GM18951 (cell line): ENCODE results near the gene PLA2G2D.

Experiments used
- POLR2A ChIP-seq: IDR thresholded peaks from 4 replicates; pipeline ENCODE4 v1.6.1; 2011; ENCODE audit warnings: mild to moderate bottlenecking; ENCODE audit not compliant: insufficient read length, insufficient read depth; ENCODE audit errors: extremely low read depth
- in situ Hi-C: fragments of 300-500 bp; cut with MboI; formaldehyde crosslinking; loops from one replicate; pipeline ENCODE4 v1.12.0; 2022; ENCODE audit warnings: low sequenced_read_pairs, mixed read lengths, inconsistent platforms; ENCODE audit not compliant: unreplicated experiment

Gene PLA2G2D

GRCh38 chr1:20123722-20124455, 4.6 kb upstream of the PLA2G2D start:
- in situ Hi-C loops = no loop called here
- TF ChIP-seq POLR2A = no peak

DNA sequence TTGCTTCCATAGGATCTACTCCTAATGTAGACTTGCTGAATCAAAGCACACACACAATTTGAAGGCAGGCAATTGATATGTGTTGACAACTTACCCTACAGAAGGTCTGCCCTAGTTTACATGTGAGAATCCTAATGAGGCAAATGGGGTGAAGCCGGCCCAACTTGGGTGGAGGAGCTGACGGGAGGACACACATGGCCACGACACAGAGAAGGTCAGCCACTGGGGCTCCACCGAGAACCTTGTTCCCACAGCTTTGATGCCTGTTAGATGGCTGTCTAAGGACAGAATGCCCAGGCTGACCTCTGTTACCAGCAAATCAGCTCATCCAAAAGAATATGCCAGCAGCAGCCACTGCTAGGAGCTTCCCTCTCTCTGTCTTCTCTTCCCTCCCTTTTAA, 1.5 kb upstream of the PLA2G2D start:
- TF ChIP-seq POLR2A = no peak
- in situ Hi-C loops = no loop called here

DNA sequence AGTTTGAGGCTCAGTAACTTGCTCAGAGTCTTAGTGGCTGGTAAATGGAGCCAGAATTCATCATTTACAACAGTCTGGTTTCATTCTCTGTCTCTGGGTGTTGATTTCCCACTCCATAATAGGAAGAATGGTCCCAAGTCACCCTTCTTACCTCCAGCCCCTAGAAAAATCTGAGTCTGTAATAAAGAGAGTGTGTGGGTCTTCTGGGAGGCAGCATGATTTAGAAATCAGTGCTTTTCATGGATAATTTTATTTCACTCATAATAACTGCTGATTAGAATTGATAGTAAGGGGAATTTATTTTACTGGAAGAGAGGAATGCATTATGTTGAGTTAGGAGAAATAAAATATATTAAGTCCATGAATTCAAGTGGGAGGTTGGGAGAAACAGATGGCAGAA, 2.1 kb downstream of the PLA2G2D start:
- TF ChIP-seq POLR2A = no peak
- in situ Hi-C loops = no loop called here

GRCh38 chr1:20115916-20116315, 3.4 kb downstream of the PLA2G2D start:
- no peak for TF ChIP-seq POLR2A
- in situ Hi-C loops = no loop called here

DNA sequence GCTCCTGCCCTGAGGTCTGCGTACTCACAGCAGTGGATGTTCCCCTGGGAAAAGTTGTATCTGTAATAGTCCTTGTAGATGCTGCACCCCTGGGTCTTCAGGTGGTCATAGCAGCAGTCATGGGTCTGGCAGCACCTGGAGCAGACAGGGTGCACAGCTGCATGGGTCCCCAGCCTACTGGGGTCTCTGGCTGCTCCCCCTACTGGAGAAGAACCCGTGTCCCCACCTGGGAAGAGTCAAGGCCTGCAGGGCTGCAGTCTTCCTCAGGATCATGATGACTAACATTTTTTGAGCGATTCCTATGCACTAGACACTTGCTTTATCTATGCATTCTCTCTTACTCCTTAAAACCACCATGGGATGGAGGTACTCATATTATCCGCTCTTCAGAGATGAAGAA, 3.9 kb downstream of the PLA2G2D start:
- TF ChIP-seq POLR2A = no peak
- in situ Hi-C loops = no loop called here

DNA sequence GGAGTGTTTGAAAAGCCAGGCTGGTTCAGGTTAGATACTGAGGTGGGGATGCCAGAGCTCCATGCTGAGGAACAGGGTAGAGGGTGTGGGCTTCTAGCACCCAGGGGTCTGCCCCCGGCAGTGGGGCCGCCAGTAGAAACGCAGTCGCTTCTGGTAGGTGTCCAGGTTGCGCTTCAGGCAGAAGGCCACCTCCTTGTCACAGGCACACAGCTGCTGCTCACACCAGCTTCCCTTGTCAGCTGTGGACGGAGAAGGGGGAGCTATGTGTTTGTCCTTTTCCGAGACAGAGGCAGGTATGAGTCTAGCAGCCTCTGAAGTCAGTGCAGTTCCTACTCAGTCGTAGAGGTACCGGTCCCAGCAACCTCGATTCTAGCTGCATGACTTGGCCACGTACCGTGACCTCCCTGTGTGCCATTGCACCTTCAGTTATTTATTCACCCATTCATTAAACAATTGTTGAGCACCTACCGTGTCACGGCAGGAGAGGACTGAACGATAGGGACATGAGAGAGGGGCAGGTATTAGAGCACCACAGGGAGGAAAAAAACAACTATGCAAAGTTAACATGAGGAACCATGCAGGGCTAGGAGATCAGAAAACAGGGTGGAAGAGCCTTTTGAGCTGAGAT, 5.2 kb downstream of the PLA2G2D start:
- in situ Hi-C loops = no loop called here
- no peak for TF ChIP-seq POLR2A

DNA sequence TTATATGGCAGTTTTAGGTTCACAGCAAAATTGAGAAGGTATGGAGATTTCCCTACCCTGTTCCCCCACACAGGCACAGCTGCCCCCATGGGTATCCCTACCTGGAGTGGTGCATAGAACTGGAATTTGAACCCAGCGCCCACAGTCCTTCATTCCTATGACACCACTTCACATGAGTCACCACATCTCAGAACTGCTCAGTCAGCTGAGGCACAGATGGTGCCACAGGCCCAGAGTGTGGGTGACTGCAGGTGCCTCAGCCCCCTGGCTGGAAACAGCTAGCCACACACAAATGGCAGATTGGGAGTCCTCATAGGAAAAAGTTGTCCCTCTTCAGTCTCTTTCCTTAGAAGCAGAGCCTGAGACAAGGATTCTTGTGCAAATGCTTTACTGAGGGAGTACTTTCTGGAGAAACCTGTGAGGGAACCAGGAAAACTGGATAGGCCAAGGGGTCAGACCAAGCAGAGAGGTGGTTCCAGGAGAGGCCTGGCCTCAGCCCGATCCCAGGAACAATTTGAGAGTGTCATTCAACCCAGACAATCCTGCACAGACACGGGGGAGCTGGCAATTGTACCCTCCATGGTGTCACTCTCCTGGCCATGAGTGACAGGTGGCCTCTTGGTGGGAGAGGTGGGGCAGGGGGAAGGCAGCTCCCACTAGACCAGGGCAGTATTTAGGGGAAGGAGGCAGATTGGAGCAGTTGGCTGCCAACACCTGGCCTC, 6.9 kb downstream of the PLA2G2D start:
- in situ Hi-C loops = no loop called here
- no peak for TF ChIP-seq POLR2A

DNA sequence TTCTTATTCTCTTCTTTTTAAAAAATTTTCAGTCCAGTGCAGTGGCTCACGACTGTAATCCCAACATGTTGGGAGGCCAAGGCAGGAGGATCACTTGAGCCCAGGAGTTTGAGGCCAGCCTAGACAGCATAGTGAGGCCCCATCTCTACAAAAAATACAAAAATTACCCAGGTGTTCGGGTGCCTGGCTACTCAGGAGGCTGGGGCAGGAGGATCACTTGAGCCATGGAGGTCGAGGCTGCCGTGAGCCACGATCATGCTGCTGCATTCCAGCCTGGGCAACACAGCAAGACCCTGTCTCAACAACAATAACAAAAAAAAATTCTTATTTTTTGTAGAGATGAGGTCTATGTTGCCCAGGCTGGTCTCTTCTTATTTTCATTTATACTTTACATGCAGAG, 7.9 kb downstream of the PLA2G2D start:
- in situ Hi-C loops = no loop called here
- no peak for TF ChIP-seq POLR2A

- TF ChIP-seq POLR2A = no peak
- in situ Hi-C loops = no loop called here
Observed at GRCh38 chr1:20110679-20111078, 8.7 kb downstream of the PLA2G2D start.

DNA sequence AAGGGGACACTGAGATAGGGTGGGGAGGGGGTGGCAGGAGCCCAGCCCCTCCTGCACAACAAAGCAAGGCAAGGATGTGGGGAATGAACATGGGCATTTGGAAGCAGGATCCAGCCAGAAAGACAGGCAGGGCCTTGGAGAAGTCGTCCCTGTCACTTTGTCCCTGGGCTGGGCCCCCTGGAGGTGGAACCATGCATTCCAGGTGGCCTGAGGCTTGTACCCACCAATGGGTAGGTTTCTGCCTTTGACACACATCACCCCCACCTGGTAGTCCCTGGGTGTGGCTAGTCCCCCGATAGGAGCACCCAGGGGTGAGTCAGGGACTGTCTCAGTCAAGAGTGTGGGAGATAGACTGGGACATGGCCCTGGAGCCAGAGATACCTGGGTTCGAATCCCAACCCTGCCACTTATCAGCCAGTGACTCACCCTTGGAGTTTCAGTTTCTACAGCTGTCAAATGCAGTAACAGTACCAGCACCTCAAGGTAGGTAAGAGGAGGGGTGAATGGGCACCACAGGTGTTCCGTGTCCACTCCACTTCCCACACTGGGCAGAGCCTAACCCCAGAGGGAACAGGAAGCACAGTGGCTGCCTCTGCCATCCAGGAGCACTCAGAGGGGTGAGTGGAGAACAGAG, 10.0 kb downstream of the PLA2G2D start:
- no peak for TF ChIP-seq POLR2A
- in situ Hi-C loops = no loop called here

DNA sequence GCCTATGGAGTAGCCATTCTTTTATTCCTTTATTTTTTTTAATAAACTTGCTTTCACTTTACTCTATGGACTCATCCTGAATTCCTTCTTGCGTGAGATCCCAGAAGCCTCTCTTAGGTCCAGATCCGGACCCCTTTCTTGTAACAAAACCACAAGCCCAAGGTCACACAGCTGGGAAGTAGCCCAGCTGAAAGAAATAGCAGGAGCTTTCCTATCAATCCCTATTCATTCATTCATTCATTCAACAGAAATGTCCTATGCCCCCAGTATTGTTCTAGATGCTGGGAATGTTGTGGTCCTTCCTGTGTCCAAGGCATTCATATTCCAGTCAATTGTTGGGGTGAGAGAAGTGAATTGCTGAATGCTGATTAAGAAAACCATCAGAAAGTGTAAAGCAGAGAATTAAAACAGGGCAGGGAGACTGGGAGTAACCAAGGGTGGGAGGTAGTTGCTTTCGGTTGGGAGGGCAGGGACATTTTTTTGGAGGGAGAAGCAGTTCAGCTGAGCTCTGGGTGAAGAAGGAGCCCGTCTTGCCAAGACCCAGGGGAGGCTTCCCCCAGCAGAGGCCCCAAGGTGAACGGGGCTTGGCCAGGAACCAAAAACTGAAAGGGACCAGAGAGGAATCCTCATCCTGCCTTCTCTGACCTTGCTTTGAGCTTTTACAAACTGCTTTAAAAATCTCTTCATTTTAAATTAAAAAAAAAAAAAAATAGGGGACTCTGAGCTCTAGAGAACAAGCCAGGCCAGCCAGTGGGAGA, 10.8 kb downstream of the PLA2G2D start:
- TF ChIP-seq POLR2A = no peak
- in situ Hi-C loops = no loop called here

DNA sequence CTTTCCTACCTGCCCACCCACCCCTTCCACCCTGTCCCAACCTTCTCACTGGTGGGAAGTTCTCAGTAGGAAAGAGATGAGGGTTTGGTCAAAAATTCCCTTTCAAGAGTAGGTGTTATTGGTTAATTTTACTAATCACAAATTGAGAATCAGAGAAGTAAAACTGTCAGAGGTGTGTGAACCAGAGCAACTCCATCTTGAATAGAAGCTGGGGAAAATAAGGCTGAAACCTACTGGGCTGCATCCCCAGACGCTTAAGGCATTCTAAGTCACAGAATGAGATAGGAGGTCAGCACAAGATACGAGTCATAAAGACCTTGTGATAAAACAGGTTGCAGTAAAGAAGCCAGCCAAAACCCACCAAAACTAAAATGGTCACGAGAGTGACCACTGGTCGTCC, 11.5 kb downstream of the PLA2G2D start:
- TF ChIP-seq POLR2A = no peak
- in situ Hi-C loops = no loop called here

DNA sequence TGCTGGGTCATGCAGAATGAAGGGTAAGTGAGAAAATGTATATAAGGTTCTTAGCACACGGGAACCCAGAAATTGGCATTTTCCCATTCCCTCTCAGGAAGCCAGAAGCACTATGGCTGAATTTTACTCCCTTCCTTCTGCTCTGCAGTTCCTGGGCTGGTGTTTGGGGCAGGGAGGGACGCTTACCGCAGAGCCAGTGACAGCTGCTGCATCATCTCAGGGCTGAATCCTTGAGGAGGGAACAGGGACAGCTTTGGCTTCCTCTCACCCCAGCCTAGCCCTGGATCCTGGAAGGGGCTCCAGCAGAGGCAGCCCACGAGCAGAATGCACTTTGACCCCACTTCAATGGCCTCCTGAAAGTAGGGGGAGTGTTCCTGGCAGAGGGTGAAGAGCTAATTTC, 12.0 kb downstream of the PLA2G2D start:
- in situ Hi-C loops = no loop called here
- TF ChIP-seq POLR2A = no peak
